IPS-NIHi7 (cell line): ENCODE data around the gene DPY19L2.
"Not testable (repeated sequence)": the region's sequence is repeated elsewhere in the genome, so short reads cannot be mapped to it uniquely, and the experiment has no call there.

Experiments
- DNase-seq: peaks from one replicate; pipeline ENCODE4 v3.0.0; 2012; ENCODE audit warnings: mixed read lengths; ENCODE audit errors: extremely low spot score

DPY19L2 gene

DNA sequence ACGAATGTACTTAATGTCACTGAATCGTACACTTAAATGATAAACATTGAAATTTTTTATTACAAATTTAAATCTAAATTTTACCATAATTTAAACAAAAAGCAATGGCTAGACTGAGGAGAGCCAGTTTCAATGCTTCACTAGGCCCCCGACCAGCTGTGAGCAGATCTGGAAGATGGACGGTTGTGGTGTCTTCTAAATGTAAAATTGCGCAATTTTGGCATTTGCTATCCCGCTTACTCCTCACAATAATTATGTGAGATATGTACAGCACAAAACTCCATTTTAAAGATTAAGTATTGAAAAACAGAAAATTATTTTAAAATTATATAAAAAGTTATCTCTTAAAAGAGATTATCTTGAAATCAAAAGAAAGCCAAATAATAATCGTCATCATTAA lies 5.3 kb downstream of the DPY19L2 start:
- not testable (repeated sequence) for DNase-seq

DNA sequence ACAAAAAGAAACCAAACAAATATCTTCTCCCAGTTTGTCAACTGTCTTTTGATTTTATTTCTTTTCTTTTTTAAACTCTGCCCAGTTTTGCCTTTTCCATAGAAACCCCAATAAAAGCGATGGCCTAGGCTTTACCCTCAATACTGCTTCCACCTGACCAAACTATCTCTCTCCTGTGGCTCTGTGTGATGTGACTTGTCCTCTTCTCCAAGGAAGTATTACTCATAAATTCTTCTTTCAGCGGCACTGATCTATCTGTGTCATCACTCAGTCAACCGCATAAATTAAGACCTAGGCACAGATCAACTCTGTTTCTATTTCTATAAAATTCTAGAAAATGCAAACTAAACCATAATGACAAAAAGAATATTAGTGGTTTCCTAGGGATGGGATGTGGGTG lies 9.8 kb downstream of the DPY19L2 start:
- not testable (repeated sequence) for DNase-seq

DNA sequence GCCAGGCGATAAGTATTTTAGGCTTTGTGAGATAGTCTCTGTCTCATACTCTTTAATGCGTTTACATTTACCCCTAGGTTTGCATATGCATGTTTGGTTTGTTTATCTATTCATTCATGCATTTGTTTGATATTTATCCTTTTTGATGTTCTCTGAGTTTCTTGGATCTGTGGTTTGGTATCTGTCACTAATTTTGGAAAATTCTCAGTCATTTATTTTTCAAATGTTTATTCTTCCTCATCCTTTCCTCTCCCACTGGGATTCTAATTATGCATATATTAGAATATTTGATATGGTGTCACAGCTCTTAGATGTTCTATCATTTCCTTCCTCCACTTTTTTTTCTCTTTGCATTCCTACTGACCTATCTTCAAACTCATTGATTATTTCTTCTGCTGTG lies 11.9 kb downstream of the DPY19L2 start:
- DNase-seq = not testable (repeated sequence)

GRCh38 chr12:63655543-63656257 lies 12.6 kb downstream of the DPY19L2 start:
- DNase-seq = peak; percentile 3

- not testable (repeated sequence) for DNase-seq
Observed at GRCh38 chr12:63654481-63654880, 13.8 kb downstream of the DPY19L2 start.

GRCh38 chr12:63649517-63649916 lies 18.8 kb downstream of the DPY19L2 start:
- not testable (repeated sequence) for DNase-seq

DNA sequence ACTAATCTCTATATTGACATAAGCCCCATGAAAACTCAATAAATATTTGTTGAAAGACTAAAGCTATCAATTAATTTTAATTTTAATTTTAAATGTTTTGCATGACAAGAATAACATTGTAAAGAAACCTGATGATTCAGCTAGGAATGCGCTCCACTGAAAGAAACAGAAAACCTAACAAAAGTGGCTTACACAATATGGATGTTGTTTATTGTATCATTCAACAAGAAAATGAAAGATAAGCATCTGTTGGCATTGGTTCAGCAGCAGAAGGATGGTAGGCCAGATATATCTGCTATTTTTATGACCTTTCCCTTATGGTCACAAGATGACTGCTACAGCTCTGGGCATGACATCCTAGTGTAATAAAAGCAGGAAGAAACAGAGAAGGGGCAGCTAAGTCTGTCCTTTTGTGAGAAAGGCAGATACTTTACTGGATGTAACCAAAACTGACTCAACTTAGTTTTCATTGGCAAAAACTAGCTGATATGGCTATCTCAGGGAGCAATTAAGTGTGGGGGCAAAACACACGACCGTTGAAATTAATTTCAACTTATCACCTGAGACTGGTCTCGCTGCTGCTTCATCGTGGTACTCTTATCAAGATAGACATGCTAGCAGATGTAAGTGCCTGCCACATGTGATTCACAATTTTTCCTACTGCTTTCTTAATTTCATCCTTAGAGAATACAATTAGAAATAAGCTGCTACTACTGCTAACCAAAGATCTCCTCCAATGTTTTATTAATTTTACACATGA lies 24.7 kb downstream of the DPY19L2 start:
- DNase-seq = not testable (repeated sequence)

- not testable (repeated sequence) for DNase-seq
Observed at GRCh38 chr12:63624258-63624657, 44.0 kb downstream of the DPY19L2 start.

- not testable (repeated sequence) for DNase-seq
Observed at GRCh38 chr12:63615544-63615943, 52.7 kb downstream of the DPY19L2 start.

GRCh38 chr12:63611285-63611684 lies 57.0 kb downstream of the DPY19L2 start:
- DNase-seq = not testable (repeated sequence)

- not testable (repeated sequence) for DNase-seq
Observed at GRCh38 chr12:63609281-63609680, 59.0 kb downstream of the DPY19L2 start.

DNA sequence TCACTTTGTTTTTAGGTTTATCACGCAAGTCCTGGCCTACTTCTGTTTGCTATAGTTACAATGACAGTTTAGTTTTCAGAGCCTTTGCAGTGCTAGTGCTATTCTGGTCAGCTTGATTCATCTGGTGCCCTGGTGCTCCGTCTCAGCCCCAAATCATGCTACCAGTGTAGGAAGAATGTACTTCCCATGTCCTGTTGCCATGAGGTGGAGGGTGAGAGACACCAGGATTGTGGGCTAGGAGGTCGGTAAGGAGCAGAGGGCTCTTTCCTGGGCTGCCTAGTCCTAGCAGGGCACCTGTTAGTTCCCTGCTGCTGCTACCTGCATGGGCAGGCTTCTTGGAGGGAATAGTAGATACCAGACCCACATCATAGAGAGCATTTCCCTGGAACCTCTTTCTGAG lies 63.3 kb downstream of the DPY19L2 start:
- DNase-seq = not testable (repeated sequence)

GRCh38 chr12:63594828-63595227 lies 73.5 kb downstream of the DPY19L2 start:
- DNase-seq = peak; percentile 4

GRCh38 chr12:63584426-63584825 lies 83.9 kb downstream of the DPY19L2 start:
- not testable (repeated sequence) for DNase-seq

DNA sequence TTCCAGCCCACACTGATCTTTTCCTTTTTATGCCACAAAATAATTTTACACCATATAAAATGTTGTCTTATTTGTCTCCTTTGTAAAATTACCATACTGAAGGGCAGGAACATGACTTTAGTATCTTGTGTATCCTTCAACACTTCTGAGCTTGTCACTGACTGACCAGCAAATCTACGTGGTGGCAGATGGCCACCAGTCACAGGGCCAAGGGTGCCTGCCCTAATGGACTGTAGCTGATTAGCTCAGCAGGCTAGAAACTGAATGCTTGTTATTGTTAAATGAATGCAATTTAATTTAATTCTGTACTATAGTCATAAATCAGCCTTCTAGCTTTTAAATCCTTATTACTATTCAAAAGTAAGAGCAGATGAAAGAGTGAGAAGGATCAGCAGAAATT lies 85.0 kb downstream of the DPY19L2 start:
- DNase-seq = not testable (repeated sequence)

DNA sequence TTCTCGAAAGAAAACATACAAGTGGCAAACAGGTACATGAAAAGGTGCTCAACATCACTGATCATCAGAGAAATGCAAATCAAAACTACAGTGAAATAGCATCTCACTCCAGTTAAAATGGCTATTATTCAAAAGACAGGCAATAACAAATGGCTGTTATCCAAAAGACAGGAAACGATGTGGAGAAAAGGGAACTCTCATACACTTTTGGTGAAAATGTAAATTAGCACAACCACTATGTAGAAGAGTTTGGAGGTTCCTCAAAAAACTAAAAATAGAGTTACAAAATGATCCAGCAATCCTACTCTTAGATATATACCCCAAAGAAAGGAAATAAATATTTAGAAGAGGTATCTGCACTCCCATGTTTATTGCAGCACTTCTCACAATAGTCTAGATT lies 90.7 kb downstream of the DPY19L2 start:
- not testable (repeated sequence) for DNase-seq

DNA sequence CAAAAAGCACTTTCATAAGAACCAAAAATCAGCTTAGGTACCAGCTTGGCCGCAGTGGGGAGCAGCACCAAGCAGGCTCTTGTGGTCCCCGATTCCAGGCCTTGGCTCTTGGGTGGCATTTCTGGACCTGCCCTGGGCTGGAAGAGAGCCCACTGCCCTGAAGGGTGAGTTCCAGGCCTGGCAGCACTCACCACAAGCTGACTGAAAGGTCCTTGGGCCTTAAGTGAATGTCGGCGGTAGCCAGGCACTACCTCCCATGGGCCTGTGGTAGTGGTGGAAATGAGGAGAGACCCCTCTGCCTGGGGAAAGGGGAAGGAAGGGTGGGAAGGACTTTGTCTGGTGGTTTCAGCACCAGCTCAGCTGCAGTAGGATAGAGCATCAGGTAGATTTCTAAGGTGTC lies 96.3 kb downstream of the DPY19L2 start:
- DNase-seq = not testable (repeated sequence)

- DNase-seq = not testable (repeated sequence)
Observed at GRCh38 chr12:63558445-63558844, 109.8 kb downstream of the DPY19L2 start.

GRCh38 chr12:63551397-63551796 lies 116.9 kb downstream of the DPY19L2 start:
- not testable (repeated sequence) for DNase-seq

DNA sequence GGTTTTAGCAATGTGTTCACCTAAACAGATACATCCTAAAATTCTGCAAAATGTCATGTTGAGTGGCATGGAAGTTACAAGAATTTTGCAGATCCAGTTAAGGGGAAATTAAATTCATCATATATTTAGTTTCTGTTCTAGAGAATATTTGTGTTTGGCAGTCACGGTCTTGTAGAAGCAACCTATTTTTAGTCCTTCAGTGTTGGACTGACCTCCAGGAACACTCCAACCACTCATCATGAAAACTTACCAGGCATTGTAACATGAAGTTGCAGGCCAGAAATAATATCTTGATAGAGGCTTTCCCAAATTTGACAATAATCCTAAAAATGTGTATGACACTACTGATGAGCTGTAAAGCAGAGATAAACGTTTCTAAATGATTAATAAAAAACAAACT lies 119.3 kb downstream of the DPY19L2 start:
- not testable (repeated sequence) for DNase-seq

DNA sequence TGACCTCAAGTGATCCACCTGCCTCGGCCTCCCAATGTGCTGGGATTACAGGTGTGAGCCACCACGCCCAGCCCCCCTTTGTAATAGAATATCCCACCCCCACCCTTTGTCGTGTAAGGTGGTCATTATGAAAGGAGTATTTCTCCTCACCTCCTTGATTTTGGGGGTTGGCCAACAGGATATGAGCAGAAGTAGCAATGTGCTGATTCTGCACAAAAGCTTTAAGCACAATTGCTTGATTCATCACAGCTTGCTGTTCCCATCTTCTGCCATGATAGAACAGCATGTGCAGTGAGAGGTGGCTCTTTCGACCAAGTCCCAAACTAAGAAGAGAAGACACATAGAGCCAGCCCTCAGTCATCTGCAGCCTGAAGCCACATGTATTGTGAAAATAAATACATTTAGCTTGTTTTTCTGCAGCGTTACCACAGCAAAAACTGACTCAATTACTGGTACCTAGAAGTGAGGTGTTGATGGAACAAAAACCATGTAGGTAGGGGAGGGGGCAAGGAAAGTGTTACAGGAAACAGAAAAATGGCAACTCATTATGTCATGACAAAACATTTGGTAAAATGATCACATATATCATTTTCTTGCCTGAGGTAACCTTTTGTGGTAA lies 122.9 kb downstream of the DPY19L2 start:
- not testable (repeated sequence) for DNase-seq

DNA sequence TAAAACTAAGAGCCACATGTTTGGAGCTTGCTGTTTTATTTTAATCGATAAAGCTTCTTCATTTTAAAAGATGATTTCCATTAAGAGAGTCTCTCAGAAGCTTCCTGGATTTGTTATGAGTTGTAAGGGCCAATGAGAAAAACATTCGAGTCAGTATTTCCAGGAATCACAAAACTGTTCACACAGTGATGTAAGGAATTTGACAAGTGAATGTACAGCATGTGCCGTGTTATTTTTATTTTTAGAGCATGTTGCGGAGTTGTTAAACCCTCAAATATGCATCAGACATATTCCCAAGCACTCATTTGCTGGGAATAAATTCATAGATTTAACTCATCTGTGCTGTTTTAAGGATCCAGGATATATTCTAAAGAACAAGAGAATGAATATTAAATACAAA lies 129.6 kb downstream of the DPY19L2 start:
- DNase-seq = not testable (repeated sequence)
